Ascending aorta (tissue), 2 donors: ENCODE results near the gene SLCO3A1. TPM values are rescaled to one million over a fixed set of nuclear protein-coding genes. Genes with fewer than 3 reads are reported as not detected.
A peak's percentile ranks its signal among the peaks of the same experiment; 100 is the strongest.

Experiments
- DNase-seq, 2 donors: peaks; one replicate each; pipeline ENCODE4 v3.0.0-alpha.2; 2019; ENCODE audit warnings: low spot score in 2 of 2
- H3K27ac ChIP-seq, 2 donors: fragments of 200-600 bp; sonication (generic); one replicate each; pipeline ENCODE4 v1.5.1; 2016 to 2017; ENCODE audit warnings: mild to moderate bottlenecking in 1 of 2
- H3K27me3 ChIP-seq: fragments of 200-600 bp; sonication (generic); one replicate; pipeline ENCODE4 v1.5.1; 2017
- H3K36me3 ChIP-seq, 2 donors: fragments of 200-600 bp; sonication (generic); one replicate each; pipeline ENCODE4 v1.5.1; 2016
- H3K4me1 ChIP-seq, 2 donors: fragments of 200-600 bp; sonication (generic); one replicate each; pipeline ENCODE4 v1.5.1; 2016 to 2017; ENCODE audit warnings: mild to moderate bottlenecking in 1 of 2
- H3K4me3 ChIP-seq, 2 donors: fragments of 200-600 bp; sonication (generic); one replicate each; pipeline ENCODE4 v1.5.1; 2016 to 2017; ENCODE audit warnings: mild to moderate bottlenecking in 1 of 2
- H3K9me3 ChIP-seq, 2 donors: fragments of 200-600 bp; sonication (generic); one replicate each; pipeline ENCODE4 v1.5.1; 2016
- intact Hi-C: fragments of 100-400 bp; cut with DNase I; formaldehyde crosslinking; loops from one replicate; pipeline ENCODE4 v1.15.1; 2023
- total RNA-seq: library from RNA; depleted of rRNA; stranded (reverse); fragments of >200 nt; gene quantifications from one replicate; pipeline ENCODE4 v1.1.0, GENCODE V29; 2016
- TF ChIP-seq, protein P1 (sequence below), 3 experiments: fragments of 200-600 bp in 2 of 3; fragments of 450-650 bp in 1 of 3; sonication (generic) in 2 of 3; IDR thresholded peaks; one replicate each; pipeline ENCODE4 v1.5.1; 2016 to 2019; ENCODE audit warnings: antibody characterized with exemption in 3 of 3, mild to moderate bottlenecking in 1 of 3, moderate library complexity in 1 of 3

SLCO3A1 gene
- total RNA-seq, 1 donor from 2014 or later: 53.2 TPM

DNA sequence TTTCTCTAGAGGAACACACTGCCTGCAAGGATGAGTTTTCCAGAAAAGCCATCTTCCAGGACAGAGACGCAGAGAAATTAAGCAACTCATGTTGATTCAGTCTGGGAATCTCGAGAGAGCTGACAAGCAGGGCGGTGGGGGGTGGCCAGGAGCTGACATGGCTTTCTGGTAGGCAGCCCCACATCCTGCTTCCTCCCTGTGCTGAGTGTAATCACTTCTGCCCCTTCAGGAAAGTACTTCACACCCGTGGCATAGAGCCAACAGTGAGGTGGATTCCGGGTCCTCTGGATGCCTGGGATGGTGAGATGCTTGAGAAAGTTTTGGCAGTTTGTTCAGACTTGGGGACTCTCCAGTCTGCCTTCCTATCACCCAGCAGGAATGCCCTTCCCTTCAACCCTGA, 221.1 kb downstream of the SLCO3A1 start:
- DNase-seq: peak in 1 of 2 donors; percentile 76
- no peaks in the 10 kb centered on the region for H3K9me3 ChIP-seq
- intact Hi-C loops: loop anchor here (5.0 kb wide), 2 partner anchors 132 to 207 kb away; no protein-coding TSS in a partner anchor
- no peaks in the 10 kb centered on the region for H3K27me3 ChIP-seq
- H3K4me1 ChIP-seq: peaks cover 0 to 15% of the 10 kb centered on the region in 2 donors
- H3K4me3 ChIP-seq: no peak overlapping the region
- no peaks in the 10 kb centered on the region for H3K36me3 ChIP-seq
- H3K27ac ChIP-seq: no peak overlapping the region
- TF ChIP-seq, protein P1, sequence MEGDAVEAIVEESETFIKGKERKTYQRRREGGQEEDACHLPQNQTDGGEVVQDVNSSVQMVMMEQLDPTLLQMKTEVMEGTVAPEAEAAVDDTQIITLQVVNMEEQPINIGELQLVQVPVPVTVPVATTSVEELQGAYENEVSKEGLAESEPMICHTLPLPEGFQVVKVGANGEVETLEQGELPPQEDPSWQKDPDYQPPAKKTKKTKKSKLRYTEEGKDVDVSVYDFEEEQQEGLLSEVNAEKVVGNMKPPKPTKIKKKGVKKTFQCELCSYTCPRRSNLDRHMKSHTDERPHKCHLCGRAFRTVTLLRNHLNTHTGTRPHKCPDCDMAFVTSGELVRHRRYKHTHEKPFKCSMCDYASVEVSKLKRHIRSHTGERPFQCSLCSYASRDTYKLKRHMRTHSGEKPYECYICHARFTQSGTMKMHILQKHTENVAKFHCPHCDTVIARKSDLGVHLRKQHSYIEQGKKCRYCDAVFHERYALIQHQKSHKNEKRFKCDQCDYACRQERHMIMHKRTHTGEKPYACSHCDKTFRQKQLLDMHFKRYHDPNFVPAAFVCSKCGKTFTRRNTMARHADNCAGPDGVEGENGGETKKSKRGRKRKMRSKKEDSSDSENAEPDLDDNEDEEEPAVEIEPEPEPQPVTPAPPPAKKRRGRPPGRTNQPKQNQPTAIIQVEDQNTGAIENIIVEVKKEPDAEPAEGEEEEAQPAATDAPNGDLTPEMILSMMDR (IDR thresholded peaks at IDR 0.05): no peak

DNA sequence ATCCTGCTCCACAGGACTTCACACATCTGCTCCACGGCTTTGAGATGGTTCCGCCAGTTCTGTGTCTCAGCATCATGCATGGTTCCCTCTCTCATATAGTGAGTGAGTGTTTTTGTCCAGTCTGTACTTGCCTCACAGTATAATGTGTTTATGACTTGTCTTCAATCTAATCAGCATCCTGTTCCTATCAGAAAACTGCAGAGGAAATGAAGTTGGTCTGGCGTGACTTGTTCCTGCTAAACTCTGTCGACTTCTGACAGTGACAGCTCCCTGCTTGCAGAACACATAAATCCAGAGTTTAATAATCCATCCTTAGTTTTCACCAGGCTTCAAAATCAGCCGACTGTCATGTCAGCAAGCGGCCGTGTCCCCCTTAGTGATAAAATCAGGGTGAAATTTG, 222.3 kb downstream of the SLCO3A1 start:
- H3K27ac ChIP-seq: no peak overlapping the region

DNA sequence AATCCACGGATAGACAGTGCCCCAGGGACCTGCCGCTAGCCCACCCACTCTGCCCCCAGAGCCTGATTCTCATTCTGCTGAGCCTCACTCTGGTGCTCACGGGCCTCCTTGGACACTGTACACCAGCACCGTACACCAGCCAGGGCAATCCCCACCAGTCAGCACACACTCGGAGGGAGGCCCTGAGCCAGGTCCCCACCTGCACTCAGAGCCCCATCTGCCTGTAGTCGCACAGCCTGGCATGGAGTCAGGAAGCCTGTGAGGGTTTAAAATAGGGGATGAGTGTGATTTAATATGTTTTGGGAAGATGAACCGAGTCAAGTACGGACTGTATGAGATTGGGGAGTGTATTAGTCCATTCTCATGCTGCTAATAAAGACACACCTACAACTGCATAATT, 223.0 kb downstream of the SLCO3A1 start:
- Histone ChIP-seq H3K4me3 (no peak overlapping the region), H3K36me3 (no peaks in the 10 kb centered on the region), H3K4me1 (peaks cover 0 to 3% of the 10 kb centered on the region in 2 donors), H3K9me3 (no peaks in the 10 kb centered on the region), H3K27ac (no peak overlapping the region), H3K27me3 (no peaks in the 10 kb centered on the region)
- intact Hi-C loops: loop anchor here (2.0 to 5.0 kb wide), 4 partner anchors 134 to 224 kb away; partner anchors contain the start of gene SLCO3A1
- TF ChIP-seq, protein P1 (IDR thresholded peaks at IDR 0.05): no peak
- no peak for DNase-seq

More for the DNA sequence above, 222.3 kb downstream of the SLCO3A1 start:
- TF ChIP-seq, protein P1 (IDR thresholded peaks at IDR 0.05): no peak
- H3K27me3 ChIP-seq: no peaks in the 10 kb centered on the region
- DNase-seq: no peak
- peaks cover 0 to 8% of the 10 kb centered on the region in 2 donors for H3K4me1 ChIP-seq
- H3K4me3 ChIP-seq: no peak overlapping the region
- intact Hi-C loops: loop anchor here (2.0 to 5.0 kb wide), 4 partner anchors 133 to 223 kb away; partner anchors contain the start of gene SLCO3A1
- no peaks in the 10 kb centered on the region for H3K36me3 ChIP-seq
- H3K9me3 ChIP-seq: no peaks in the 10 kb centered on the region

DNA sequence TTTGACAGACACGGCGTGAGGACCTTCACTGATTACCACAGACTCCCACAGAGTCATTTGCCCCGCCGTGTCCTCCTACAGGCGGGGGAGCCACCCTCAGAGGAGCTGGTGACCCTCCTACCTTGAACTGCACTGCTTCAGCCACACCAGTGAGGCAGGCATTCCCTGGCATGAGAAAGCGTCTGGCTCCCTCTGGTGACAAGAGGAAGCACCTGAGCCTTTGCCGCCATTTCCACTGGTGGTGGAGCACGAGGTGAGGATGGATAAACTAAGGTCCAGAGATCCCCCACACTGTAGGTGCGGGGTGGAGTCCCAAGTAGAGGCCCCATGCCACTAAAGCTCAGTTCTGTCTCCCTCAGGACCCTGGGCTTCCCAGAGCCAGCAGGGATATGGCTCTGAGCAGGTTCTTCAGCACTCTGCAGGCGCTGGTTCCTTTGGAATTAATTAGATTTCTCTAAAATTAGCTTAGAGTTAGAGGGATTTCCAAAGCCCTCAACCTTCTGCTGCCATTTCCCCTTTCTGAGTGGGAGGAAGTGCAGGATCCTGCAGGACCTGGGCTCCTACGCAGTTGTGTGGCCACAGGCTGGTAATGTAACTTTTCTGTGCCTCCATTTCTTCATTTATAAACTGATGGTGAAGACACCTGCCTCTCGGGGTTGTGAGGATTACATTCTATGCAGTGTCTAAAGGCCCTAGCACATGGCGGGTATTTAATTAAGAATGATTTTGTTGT, 224.0 kb downstream of the SLCO3A1 start:
- H3K27me3 ChIP-seq: no peaks in the 10 kb centered on the region
- no peak overlapping the region for H3K27ac ChIP-seq
- TF ChIP-seq, protein P1 (IDR thresholded peaks at IDR 0.05): peak; percentile 74 to 84 (median 78)
- no peak overlapping the region for H3K4me3 ChIP-seq
- H3K36me3 ChIP-seq: no peaks in the 10 kb centered on the region
- peaks cover 0 to 8% of the 10 kb centered on the region in 2 donors for H3K4me1 ChIP-seq
- intact Hi-C loops: loop anchor here (1.0 to 5.0 kb wide), 5 partner anchors 135 to 225 kb away; partner anchors contain the start of gene SLCO3A1
- no peaks in the 10 kb centered on the region for H3K9me3 ChIP-seq
- peak in 1 of 2 donors; percentile 86 for DNase-seq

DNA sequence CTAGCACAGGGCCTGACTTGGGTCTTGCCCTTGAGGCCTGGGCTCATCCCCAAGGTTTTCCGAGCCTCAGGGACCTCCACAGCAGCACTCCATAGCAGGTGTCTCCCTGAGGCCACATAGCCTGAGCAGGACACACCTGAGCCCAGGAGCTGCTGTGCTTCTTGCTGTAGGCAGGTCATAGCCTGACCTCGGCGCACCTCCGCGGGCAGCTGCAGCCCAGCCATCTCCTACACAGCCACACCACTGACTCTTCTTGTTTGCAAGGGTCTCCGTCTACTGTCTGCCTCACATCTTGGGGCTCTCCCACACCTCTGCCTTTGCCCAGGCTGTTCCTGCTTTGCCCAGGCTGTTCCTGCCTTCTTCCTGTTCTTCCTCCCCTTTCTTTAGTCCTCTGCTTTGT, 224.8 kb downstream of the SLCO3A1 start:
- Histone ChIP-seq H3K36me3 (no peaks in the 10 kb centered on the region), H3K4me1 (peaks cover 0 to 9% of the 10 kb centered on the region in 2 donors), H3K27me3 (no peaks in the 10 kb centered on the region), H3K4me3 (no peak overlapping the region), H3K9me3 (no peaks in the 10 kb centered on the region), H3K27ac (no peak overlapping the region)
- intact Hi-C loops: loop anchor here (5.0 kb wide), 2 partner anchors 136 to 211 kb away; no protein-coding TSS in a partner anchor
- DNase-seq: no peak
- TF ChIP-seq, protein P1 (IDR thresholded peaks at IDR 0.05): no peak
